Left kidney (tissue), 2 donors: ENCODE measurements around the gene TEDC2. TPM values are rescaled to one million over a fixed set of nuclear protein-coding genes. Genes with fewer than 3 reads are reported as not detected.
"Not testable (repeated sequence)": the region's sequence is repeated elsewhere in the genome, so short reads cannot be mapped to it uniquely, and the experiment has no call there.

ENCODE experiments used
- DNase-seq: peaks from one replicate; pipeline ENCODE4 v3.0.0-alpha.2; 2013
- polyA plus RNA-seq: library from polyadenylated mRNA; unstranded; fragments of 120-200 nt; gene quantifications from one replicate; pipeline ENCODE4 v1.2.1, GENCODE V29; 2013; ENCODE audit not compliant: insufficient read length

The TEDC2 gene
- polyA plus RNA-seq, 1 donor, result 11.4 TPM

- DNase-seq, result no peak
Measured at GRCh38 chr16:2476345-2476720, 16.4 kb downstream of the TEDC2 start.

DNA sequence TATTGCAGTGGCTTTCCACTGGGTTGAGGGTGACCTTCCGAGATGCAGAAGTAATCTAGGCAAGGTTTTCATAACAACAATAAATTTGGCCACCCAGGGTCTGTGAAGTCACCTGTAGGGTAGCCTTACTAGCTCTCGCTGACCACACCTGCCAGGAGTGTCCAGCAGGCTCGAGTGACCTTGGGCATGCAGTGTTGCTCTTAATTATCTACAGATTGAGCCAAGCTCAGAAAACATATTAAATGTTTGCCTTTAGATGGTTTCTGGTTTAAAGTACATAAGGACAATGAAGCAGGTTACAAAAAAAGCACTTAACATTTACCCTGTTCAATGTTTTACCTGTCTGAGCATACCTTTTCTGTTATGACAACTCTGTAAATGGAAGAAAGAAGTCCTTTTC is 16.8 kb downstream of the TEDC2 start:
- DNase-seq, result no peak

GRCh38 chr16:2477327-2477726 is 17.4 kb downstream of the TEDC2 start:
- DNase-seq, result no peak

DNA sequence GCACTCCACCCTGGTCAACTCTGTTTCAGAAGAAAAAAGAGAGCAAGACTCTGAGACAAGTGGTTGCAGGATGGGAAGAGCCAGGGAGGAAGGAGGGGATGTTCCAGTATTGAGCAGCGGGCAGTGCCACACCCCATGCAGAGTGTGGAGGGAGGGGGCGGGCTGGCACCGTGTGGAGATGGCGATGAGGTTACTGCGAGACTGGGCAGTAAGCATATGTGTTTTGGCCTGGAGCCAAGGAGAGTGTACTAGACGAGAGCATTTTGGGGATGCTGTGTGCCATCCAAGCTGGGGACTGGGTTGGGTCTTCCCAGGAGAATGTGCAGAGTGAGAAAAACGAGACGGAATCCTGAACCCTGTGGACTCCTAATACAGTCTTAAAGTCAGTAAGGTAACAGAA is 18.4 kb downstream of the TEDC2 start:
- no peak for DNase-seq

GRCh38 chr16:2479996-2480395 is 20.1 kb downstream of the TEDC2 start:
- DNase-seq, result not testable (repeated sequence)

GRCh38 chr16:2480948-2481347 is 21.0 kb downstream of the TEDC2 start:
- DNase-seq, result no peak

- DNase-seq, result no peak
Measured at GRCh38 chr16:2481676-2482075, 21.8 kb downstream of the TEDC2 start.

- DNase-seq, result no peak
Measured at GRCh38 chr16:2482249-2482648, 22.3 kb downstream of the TEDC2 start.

GRCh38 chr16:2482708-2483534 is 23.0 kb downstream of the TEDC2 start:
- no peak for DNase-seq

- DNase-seq, result no peak
Measured at GRCh38 chr16:2483939-2484897, 24.3 kb downstream of the TEDC2 start.

DNA sequence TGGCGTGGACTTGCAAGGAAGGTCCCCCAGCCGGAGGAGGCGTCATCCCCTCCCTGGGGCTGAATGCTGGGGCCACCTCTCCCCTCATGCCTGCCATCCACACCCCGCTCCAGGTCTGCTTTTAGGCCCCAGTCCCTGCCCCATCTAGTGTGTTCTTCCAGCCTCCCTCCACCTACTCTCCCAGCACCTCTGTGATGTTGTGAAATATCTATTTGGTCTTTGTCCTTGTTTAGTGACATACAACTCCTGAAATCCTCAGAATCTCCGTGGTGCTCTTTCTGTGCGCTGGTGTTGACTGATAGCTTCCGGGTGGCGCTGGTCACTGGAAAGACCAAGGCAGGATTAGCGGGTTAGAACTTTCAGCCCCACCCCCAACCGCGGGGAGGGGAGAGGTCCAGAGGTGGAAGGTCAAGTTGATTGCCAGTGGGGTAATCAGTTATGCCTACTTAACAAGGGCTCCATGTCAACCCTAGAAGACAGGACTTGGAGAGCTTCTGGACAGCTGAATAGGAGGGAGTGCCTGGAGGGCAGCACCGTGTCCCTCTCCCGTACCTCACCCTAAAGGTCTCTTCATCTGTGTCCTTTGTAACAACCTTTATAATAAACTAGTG is 25.1 kb downstream of the TEDC2 start:
- DNase-seq, result no peak

GRCh38 chr16:2485811-2486507 is 26.1 kb downstream of the TEDC2 start:
- no peak for DNase-seq

DNA sequence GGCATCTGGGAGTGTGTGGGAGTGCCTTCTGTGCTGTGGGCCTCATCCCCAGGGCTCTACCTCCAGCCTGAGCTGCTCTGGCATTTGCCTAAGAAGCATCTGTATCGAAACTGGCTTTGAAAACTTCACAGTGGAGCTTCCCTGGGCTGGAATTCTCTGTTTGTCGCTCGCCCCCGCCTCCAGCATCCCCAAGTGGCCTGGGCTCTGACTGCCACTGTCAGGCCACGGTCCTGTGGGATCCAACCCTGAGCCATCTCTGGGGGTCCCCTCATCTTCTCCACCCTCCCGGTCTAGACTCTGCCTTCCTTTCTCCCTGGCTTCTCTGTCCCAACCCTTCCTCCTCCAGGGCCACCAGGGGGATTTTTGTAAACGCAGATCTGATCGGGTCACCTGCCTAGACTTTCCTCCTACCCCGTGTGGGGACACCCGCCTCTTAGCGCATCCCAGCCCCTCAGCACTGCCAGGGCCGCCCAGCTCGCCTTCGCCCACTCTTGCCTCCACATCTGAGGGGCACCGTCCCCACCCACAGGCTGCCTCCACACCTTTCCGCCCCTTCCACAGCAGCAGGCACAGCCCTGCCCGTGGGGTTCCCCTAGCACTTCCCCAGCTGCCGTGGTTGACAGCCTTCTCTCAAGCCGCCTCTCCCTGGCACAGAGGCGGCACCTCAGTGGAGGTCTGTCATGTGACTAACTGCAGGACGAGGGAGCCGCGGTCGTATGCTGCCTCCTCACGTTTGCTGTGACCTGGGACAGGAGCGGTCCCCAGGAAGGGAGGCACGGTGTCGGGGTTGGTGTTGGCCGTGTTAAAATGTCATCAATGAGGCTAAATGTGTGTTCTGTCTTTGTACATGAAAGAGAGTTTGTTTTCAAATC is 27.0 kb downstream of the TEDC2 start:
- DNase-seq, result no peak

DNA sequence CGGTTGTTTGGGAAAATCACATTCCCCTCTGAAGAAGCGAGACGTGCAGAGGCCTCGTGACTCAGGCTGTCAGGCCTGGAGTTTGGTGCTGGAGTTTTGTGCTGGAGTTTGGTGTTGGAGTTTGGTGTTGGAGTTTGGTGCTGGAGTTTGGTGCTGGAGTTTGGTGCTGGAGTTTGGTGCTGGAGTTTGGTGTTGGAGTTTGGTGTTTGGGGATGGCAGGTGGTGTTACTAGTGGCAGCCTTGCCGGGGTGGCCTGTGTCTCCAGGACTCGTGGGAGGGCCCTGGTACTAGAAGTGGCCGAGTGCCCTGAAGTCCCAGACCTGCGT is 27.6 kb downstream of the TEDC2 start:
- DNase-seq, result no peak

GRCh38 chr16:2487903-2488531 is 28.1 kb downstream of the TEDC2 start:
- DNase-seq, result no peak

- no peak for DNase-seq
Measured at GRCh38 chr16:2489581-2489980, 29.7 kb downstream of the TEDC2 start.

DNA sequence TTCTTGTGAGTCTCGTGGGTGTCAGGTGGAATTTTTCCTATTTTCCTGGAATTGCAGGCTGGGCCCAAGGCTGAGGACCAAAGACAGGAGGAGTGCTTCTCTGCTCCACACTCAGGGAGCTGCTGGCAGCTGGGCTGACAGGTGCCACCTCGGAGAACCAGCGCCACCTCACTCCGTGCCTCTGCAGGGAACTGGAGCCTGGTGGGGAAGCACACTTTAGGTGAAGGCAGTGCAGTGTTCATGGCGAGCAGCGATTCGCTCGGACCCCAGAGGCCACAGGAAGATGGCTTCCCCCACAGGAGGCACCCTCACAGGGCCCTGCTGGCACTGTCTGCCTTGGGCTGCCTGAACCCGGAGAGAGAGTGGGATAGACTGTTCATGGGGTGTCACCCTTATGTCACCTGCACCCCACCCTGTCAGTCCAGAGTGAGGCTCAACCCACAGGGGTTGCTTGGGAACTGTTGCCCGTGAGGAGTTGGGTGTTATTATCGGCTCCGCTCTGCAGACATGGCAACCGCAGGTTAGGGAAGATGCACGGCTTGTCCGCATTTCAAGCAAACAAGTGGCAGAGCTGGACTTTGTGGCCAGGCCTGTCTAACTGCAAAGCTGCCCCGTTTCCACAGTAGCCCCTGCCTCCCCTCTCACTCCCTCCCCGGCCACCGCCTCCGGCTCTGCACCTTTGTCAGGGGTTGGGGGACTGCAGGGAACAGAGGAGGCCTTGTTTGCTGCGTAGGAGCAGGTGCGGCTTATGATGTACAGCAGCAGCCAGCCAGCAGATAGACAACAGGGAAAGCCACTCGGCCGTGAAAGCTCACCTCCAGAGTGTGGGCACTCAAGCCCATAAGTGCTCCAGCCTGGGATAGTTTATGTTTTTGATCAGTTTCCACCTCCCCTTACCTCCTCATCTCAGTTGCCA is 30.5 kb downstream of the TEDC2 start:
- DNase-seq, result no peak

DNA sequence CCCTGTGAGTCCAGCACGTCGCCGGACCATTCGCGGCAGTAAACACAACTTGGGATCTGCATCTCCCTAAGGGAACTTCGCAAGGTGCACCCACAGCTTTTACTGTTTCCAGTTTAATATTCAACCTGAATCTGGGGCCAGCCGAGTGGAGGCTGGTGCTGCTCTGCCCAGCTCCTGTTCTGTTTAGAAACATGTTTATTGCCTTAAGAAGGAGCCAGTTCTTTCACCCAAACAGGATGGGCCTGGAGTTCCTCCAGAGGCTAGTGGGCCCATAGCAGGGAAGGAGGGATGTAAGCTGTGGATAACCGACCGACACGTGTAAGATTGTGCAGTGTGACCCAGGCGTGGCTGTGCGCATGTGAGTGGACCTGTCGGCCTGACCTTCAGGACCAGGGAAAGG is 32.4 kb downstream of the TEDC2 start:
- no peak for DNase-seq

DNA sequence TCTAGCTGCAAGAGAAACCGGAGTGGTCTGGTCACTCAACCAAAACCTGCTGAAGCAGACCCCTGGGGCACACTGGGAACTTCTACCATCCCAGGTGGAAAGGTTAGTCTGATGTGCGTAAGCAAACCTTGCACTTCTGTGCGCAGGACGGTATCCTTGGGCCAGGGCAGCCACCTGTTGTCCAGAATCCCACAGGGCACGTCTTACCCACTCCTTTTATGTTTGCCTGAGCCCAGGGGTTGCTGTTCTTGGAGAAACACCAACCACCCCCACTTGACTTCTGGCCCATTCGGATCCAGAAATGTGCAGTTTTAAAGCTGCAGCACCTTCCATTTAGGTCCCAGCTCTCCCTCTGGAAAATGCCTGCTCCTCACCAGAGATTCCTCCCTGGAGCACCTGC is 33.7 kb downstream of the TEDC2 start:
- DNase-seq, result no peak

- no peak for DNase-seq
Measured at GRCh38 chr16:2494616-2495015, 34.7 kb downstream of the TEDC2 start.
